ENCODE results near the gene CCSER1.
"Not testable (repeated sequence)": the region's sequence is repeated elsewhere in the genome, so short reads cannot be mapped to it uniquely, and the experiment has no call there.

The CCSER1 gene

GRCh38 chr4:91070736-91071135 lies 943.5 kb downstream of the CCSER1 start:
- H3K27ac Mint-ChIP-seq = no peak overlapping the region
- H3K27me3 Mint-ChIP-seq = no peaks in the 10 kb centered on the region
- DNase-seq (no peak), ATAC-seq (no peak)
- H3K4me3 Mint-ChIP-seq = no peak overlapping the region
- H3K4me1 Mint-ChIP-seq = no peaks in the 10 kb centered on the region
- H3K9me3 Mint-ChIP-seq = no peaks in the 10 kb centered on the region

- H3K27ac Mint-ChIP-seq = no peak overlapping the region
- no peaks in the 10 kb centered on the region for H3K4me1 Mint-ChIP-seq
- ATAC-seq = no peak
- no peak for DNase-seq
- H3K4me3 Mint-ChIP-seq = no peak overlapping the region
- H3K27me3 Mint-ChIP-seq = no peaks in the 10 kb centered on the region
- H3K9me3 Mint-ChIP-seq = peaks cover 11 to 28% of the 10 kb centered on the region in 2 donors
These were observed 949.0 kb downstream of the CCSER1 start for GRCh38 chr4:91076147-91076546.

- DNase-seq = no peak
- Mint-ChIP-seq H3K4me1 (no peaks in the 10 kb centered on the region), H3K9me3 (no peaks in the 10 kb centered on the region), H3K27ac (no peak overlapping the region), H3K27me3 (no peaks in the 10 kb centered on the region), H3K4me3 (no peak overlapping the region)
- ATAC-seq = no peak
These were observed 958.8 kb downstream of the CCSER1 start for GRCh38 chr4:91085961-91086360.

- H3K9me3 Mint-ChIP-seq = no peaks in the 10 kb centered on the region
- H3K4me1 Mint-ChIP-seq = no peaks in the 10 kb centered on the region
- no peaks in the 10 kb centered on the region for H3K27me3 Mint-ChIP-seq
- H3K27ac Mint-ChIP-seq = no peak overlapping the region
- no peak for DNase-seq
- H3K4me3 Mint-ChIP-seq = no peak overlapping the region
- ATAC-seq = no peak
These were observed 960.5 kb downstream of the CCSER1 start for GRCh38 chr4:91087743-91088142.

- Mint-ChIP-seq H3K4me3 (no peak overlapping the region), H3K9me3 (no peaks in the 10 kb centered on the region), H3K4me1 (no peaks in the 10 kb centered on the region), H3K27ac (no peak overlapping the region), H3K27me3 (no peaks in the 10 kb centered on the region)
- DNase-seq (no peak), ATAC-seq (no peak)
These were observed 962.0 kb downstream of the CCSER1 start for GRCh38 chr4:91089178-91089577.

- Mint-ChIP-seq H3K4me3 (no peak overlapping the region), H3K27ac (no peak overlapping the region), H3K27me3 (no peaks in the 10 kb centered on the region), H3K9me3 (peaks cover 0 to 18% of the 10 kb centered on the region in 2 donors), H3K4me1 (no peaks in the 10 kb centered on the region)
- DNase-seq = no peak
- ATAC-seq = no peak
These were observed 965.3 kb downstream of the CCSER1 start for GRCh38 chr4:91092398-91092980.

GRCh38 chr4:91094220-91094619 lies 967.0 kb downstream of the CCSER1 start:
- ATAC-seq, DNase-seq, H3K4me3 Mint-ChIP-seq, H3K27me3 Mint-ChIP-seq, H3K27ac Mint-ChIP-seq, H3K4me1 Mint-ChIP-seq: not testable (repeated sequence)
- peaks cover 0 to 18% of the 10 kb centered on the region in 2 donors for H3K9me3 Mint-ChIP-seq

GRCh38 chr4:91099666-91100065 lies 972.5 kb downstream of the CCSER1 start:
- H3K27me3 Mint-ChIP-seq = no peaks in the 10 kb centered on the region
- peaks cover 7 to 40% of the 10 kb centered on the region in 2 donors for H3K9me3 Mint-ChIP-seq
- no peak for DNase-seq
- no peaks in the 10 kb centered on the region for H3K4me1 Mint-ChIP-seq
- H3K4me3 Mint-ChIP-seq = no peak overlapping the region
- no peak overlapping the region for H3K27ac Mint-ChIP-seq
- ATAC-seq = no peak

GRCh38 chr4:91108751-91109150 lies 981.6 kb downstream of the CCSER1 start:
- ATAC-seq = no peak
- Mint-ChIP-seq H3K9me3 (peaks cover 12 to 13% of the 10 kb centered on the region in 2 donors), H3K4me1 (no peaks in the 10 kb centered on the region), H3K27ac (no peak overlapping the region), H3K27me3 (no peaks in the 10 kb centered on the region), H3K4me3 (no peak overlapping the region)
- DNase-seq = no peak

GRCh38 chr4:91111556-91111955 lies 984.4 kb downstream of the CCSER1 start:
- no peaks in the 10 kb centered on the region for H3K27me3 Mint-ChIP-seq
- H3K4me1 Mint-ChIP-seq = no peaks in the 10 kb centered on the region
- ATAC-seq (no peak), DNase-seq (no peak)
- no peak overlapping the region for H3K4me3 Mint-ChIP-seq
- H3K27ac Mint-ChIP-seq = no peak overlapping the region
- peaks cover 0 to 4% of the 10 kb centered on the region in 2 donors for H3K9me3 Mint-ChIP-seq

- Mint-ChIP-seq H3K9me3 (no peaks in the 10 kb centered on the region), H3K4me3 (no peak overlapping the region), H3K27me3 (no peaks in the 10 kb centered on the region), H3K4me1 (no peaks in the 10 kb centered on the region), H3K27ac (no peak overlapping the region)
- DNase-seq = no peak
- ATAC-seq = no peak
These were observed 986.0 kb downstream of the CCSER1 start for GRCh38 chr4:91113130-91113706.

GRCh38 chr4:91114386-91114785 lies 987.2 kb downstream of the CCSER1 start:
- Mint-ChIP-seq H3K4me3 (no peak overlapping the region), H3K4me1 (no peaks in the 10 kb centered on the region), H3K27ac (no peak overlapping the region), H3K9me3 (no peaks in the 10 kb centered on the region), H3K27me3 (no peaks in the 10 kb centered on the region)
- ATAC-seq = no peak
- no peak for DNase-seq

- Mint-ChIP-seq H3K27me3 (no peaks in the 10 kb centered on the region), H3K4me1 (no peaks in the 10 kb centered on the region), H3K4me3 (no peak overlapping the region), H3K9me3 (no peaks in the 10 kb centered on the region), H3K27ac (no peak overlapping the region)
- ATAC-seq (no peak), DNase-seq (no peak)
These were observed 989.7 kb downstream of the CCSER1 start for GRCh38 chr4:91116861-91117260.

GRCh38 chr4:91118597-91118996 lies 991.4 kb downstream of the CCSER1 start:
- Mint-ChIP-seq H3K9me3 (no peaks in the 10 kb centered on the region), H3K4me1 (no peaks in the 10 kb centered on the region), H3K27me3 (no peaks in the 10 kb centered on the region), H3K4me3 (no peak overlapping the region), H3K27ac (no peak overlapping the region)
- no peak for ATAC-seq
- no peak for DNase-seq

GRCh38 chr4:91123742-91124141 lies 996.5 kb downstream of the CCSER1 start:
- H3K4me1 Mint-ChIP-seq = no peaks in the 10 kb centered on the region
- H3K4me3 Mint-ChIP-seq = no peak overlapping the region
- no peaks in the 10 kb centered on the region for H3K27me3 Mint-ChIP-seq
- ATAC-seq (no peak), DNase-seq (no peak)
- H3K9me3 Mint-ChIP-seq = peaks cover 0 to 6% of the 10 kb centered on the region in 2 donors
- no peak overlapping the region for H3K27ac Mint-ChIP-seq

GRCh38 chr4:91127192-91127591 lies 1000.0 kb downstream of the CCSER1 start:
- DNase-seq (no peak), ATAC-seq (no peak)
- no peaks in the 10 kb centered on the region for H3K27me3 Mint-ChIP-seq
- H3K27ac Mint-ChIP-seq = no peak overlapping the region
- no peak overlapping the region for H3K4me3 Mint-ChIP-seq
- peaks cover 0 to 6% of the 10 kb centered on the region in 2 donors for H3K9me3 Mint-ChIP-seq
- H3K4me1 Mint-ChIP-seq = no peaks in the 10 kb centered on the region

- Mint-ChIP-seq H3K9me3 (peaks cover 0 to 6% of the 10 kb centered on the region in 2 donors), H3K4me1 (no peaks in the 10 kb centered on the region), H3K4me3 (no peak overlapping the region), H3K27ac (no peak overlapping the region), H3K27me3 (no peaks in the 10 kb centered on the region)
- DNase-seq (no peak), ATAC-seq (no peak)
These were observed 1000.6 kb downstream of the CCSER1 start for GRCh38 chr4:91127831-91128230.
